Measurements from ENCODE around the gene SETD3.

- TF ChIP-seq CTCF (IDR thresholded peaks at IDR 0.05) (no peak), POLR2A (IDR thresholded peaks at IDR 0.05) (no peak), POLR2AphosphoS5 (IDR thresholded peaks at IDR 0.05) (no peak), EP300 (IDR thresholded peaks at IDR 0.05) (no peak)
Observed at GRCh38 chr14:99508896-99509629, 28.4 kb upstream of the SETD3 start.

Measured in gastroesophageal sphincter (tissue), 3 donors.